A673 (cell line): ENCODE measurements around the gene GRHPR.

Source experiments
- EZH2 ChIP-seq: fragments of 200-600 bp; sonication (generic); IDR thresholded peaks from 2 replicates; pipeline ENCODE4 v1.6.1; 2017; ENCODE audit warnings: borderline replicate concordance, low read depth, mild to moderate bottlenecking, mixed read lengths, antibody characterized with exemption, low read length; ENCODE audit not compliant: poor library complexity, severe bottlenecking
- TF ChIP-seq, protein P1 (sequence below): fragments of 300-800, 200-600 bp; sonication (generic); conservative IDR thresholded peaks from 2 replicates; pipeline ENCODE4 v1.5.1; 2017; ENCODE audit warnings: low read depth, mild to moderate bottlenecking, antibody characterized with exemption, low read length, moderate library complexity, mixed read lengths

- TF ChIP-seq, protein P1, sequence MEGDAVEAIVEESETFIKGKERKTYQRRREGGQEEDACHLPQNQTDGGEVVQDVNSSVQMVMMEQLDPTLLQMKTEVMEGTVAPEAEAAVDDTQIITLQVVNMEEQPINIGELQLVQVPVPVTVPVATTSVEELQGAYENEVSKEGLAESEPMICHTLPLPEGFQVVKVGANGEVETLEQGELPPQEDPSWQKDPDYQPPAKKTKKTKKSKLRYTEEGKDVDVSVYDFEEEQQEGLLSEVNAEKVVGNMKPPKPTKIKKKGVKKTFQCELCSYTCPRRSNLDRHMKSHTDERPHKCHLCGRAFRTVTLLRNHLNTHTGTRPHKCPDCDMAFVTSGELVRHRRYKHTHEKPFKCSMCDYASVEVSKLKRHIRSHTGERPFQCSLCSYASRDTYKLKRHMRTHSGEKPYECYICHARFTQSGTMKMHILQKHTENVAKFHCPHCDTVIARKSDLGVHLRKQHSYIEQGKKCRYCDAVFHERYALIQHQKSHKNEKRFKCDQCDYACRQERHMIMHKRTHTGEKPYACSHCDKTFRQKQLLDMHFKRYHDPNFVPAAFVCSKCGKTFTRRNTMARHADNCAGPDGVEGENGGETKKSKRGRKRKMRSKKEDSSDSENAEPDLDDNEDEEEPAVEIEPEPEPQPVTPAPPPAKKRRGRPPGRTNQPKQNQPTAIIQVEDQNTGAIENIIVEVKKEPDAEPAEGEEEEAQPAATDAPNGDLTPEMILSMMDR: no peak
- TF ChIP-seq EZH2: no peak
These were observed 2.3 kb downstream of the GRHPR start for GRCh38 chr9:37424686-37425297.
